AG04450 (cell line): ENCODE results near the gene RGS9. TPM values are rescaled to one million over a fixed set of nuclear protein-coding genes. Genes with fewer than 3 reads are reported as not detected.

Experiments
- CTCF ChIA-PET: fragments of 300-600, 350-600 bp; formaldehyde crosslinking; extraction: SDS; loops from one replicate; lab custom pipeline; 2022; ENCODE audit warnings: antibody characterized with exemption, inconsistent platforms; lab: Charles Lee
- POLR2A ChIA-PET: fragments of 350-600 bp; formaldehyde crosslinking; extraction: SDS; loops from one replicate; lab custom pipeline; 2021; ENCODE audit warnings: antibody characterized with exemption, inconsistent platforms; lab: Yijun Ruan, JAX
- DNase-seq: peaks from one replicate; pipeline ENCODE4 v3.0.0-alpha.2; 2011; ENCODE audit warnings: low read depth, low spot score
- H3K27ac ChIP-seq: one replicate; pipeline ENCODE4 v1.5.1; 2012; ENCODE audit warnings: low read depth, low read length, control low read depth
- H3K27me3 ChIP-seq: one replicate; pipeline ENCODE4 v1.6.0; 2012; ENCODE audit warnings: low read length; ENCODE audit not compliant: control insufficient read depth, insufficient read depth
- H3K4me3 ChIP-seq: 2 replicates; pipeline ENCODE4 v1.5.1; 2011; ENCODE audit warnings: mild to moderate bottlenecking, low read depth, low read length, control low read depth
- H3K9me3 ChIP-seq: 2 replicates; pipeline ENCODE4 v1.5.1; 2012; ENCODE audit warnings: low read length; ENCODE audit not compliant: control insufficient read depth, insufficient read depth
- CTCF ChIP-seq: IDR thresholded peaks from 2 replicates; pipeline ENCODE4 v1.5.1; 2011; ENCODE audit warnings: low read depth, low read length, control low read depth, inconsistent platforms
- polyA plus RNA-seq: library from polyadenylated mRNA; depleted of rRNA; stranded (reverse); fragments of >200 nt; gene quantifications from 2 replicates; pipeline ENCODE4 v1.2.3, GENCODE V29; 2011

Gene RGS9
- polyA plus RNA-seq, 1 experiment = 2.1 TPM

- ChIA-PET CTCF (interaction anchor here (0.7 kb wide), 1 partner anchor 23 kb away, joined by 3 read pairs; no protein-coding TSS in a partner anchor), POLR2A (no interaction called here)
- TF ChIP-seq CTCF = no peak
- Histone ChIP-seq H3K27me3 (no peaks in the 10 kb centered on the region), H3K9me3 (no peaks in the 10 kb centered on the region), H3K4me3 (no peak overlapping the region), H3K27ac (no peak overlapping the region)
- no peak for DNase-seq
Measured at GRCh38 chr17:65103431-65103830, 33.7 kb upstream of the RGS9 start.

GRCh38 chr17:65103896-65104295, 33.3 kb upstream of the RGS9 start:
- ChIA-PET CTCF (interaction anchor here (0.7 kb wide), 1 partner anchor 23 kb away, joined by 3 read pairs; no protein-coding TSS in a partner anchor), POLR2A (interaction anchor here (0.6 kb wide), 1 partner anchor 86 kb away, joined by 6 read pairs; no protein-coding TSS in a partner anchor)
- Histone ChIP-seq H3K27ac (no peak overlapping the region), H3K4me3 (no peak overlapping the region), H3K27me3 (no peaks in the 10 kb centered on the region), H3K9me3 (no peaks in the 10 kb centered on the region)
- no peak for DNase-seq
- no peak for TF ChIP-seq CTCF

GRCh38 chr17:65104541-65104940, 32.6 kb upstream of the RGS9 start:
- Histone ChIP-seq H3K27ac (no peak overlapping the region), H3K27me3 (no peaks in the 10 kb centered on the region), H3K9me3 (no peaks in the 10 kb centered on the region), H3K4me3 (no peak overlapping the region)
- no peak for TF ChIP-seq CTCF
- ChIA-PET CTCF (interaction anchor here (1.3 kb wide), 1 partner anchor 32 kb away, joined by 5 read pairs; no protein-coding TSS in a partner anchor), POLR2A (interaction anchor here (0.6 kb wide), 1 partner anchor 87 kb away, joined by 6 read pairs; no protein-coding TSS in a partner anchor)
- DNase-seq = no peak

GRCh38 chr17:65104973-65105372, 32.2 kb upstream of the RGS9 start:
- no peak for DNase-seq
- no peak for TF ChIP-seq CTCF
- H3K27ac ChIP-seq = no peak overlapping the region
- H3K27me3 ChIP-seq = no peaks in the 10 kb centered on the region
- H3K9me3 ChIP-seq = no peaks in the 10 kb centered on the region
- H3K4me3 ChIP-seq = no peak overlapping the region
- CTCF ChIA-PET = interaction anchor here (1.3 kb wide), 1 partner anchor 31 kb away, joined by 5 read pairs; no protein-coding TSS in a partner anchor
- POLR2A ChIA-PET = interaction anchor here (1.5 kb wide), 1 partner anchor 27 kb away, joined by 10 read pairs; no protein-coding TSS in a partner anchor

- ChIA-PET POLR2A (no interaction called here), CTCF (no interaction called here)
- Histone ChIP-seq H3K27ac (no peak overlapping the region), H3K4me3 (no peak overlapping the region), H3K9me3 (no peaks in the 10 kb centered on the region), H3K27me3 (no peaks in the 10 kb centered on the region)
- TF ChIP-seq CTCF = no peak
- DNase-seq = no peak
Measured at GRCh38 chr17:65108152-65108551, 29.0 kb upstream of the RGS9 start.
